Esophagus muscularis mucosa (tissue), 4 donors: ENCODE measurements around the gene HK3. TPM values are rescaled to one million over a fixed set of nuclear protein-coding genes. Genes with fewer than 3 reads are reported as not detected.

Experiments
- DNase-seq: peaks from one replicate; pipeline ENCODE4 v3.0.0-alpha.2; 2017; ENCODE audit errors: extremely low spot score
- H3K27ac ChIP-seq, 4 donors: fragments of 200-600 bp; sonication (generic); replicated peaks in 1 of 4; 1 replicate in 3 of 4; 2 replicates in 1 of 4; pipeline ENCODE4 v1.5.1; 2016 to 2019; ENCODE audit warnings: mild to moderate bottlenecking in 1 of 4
- H3K27me3 ChIP-seq, 4 donors: fragments of 200-600 bp; sonication (generic); one replicate each; pipeline versions ENCODE4 v1.5.1 to v1.6.0; 2016 to 2019
- H3K36me3 ChIP-seq, 4 donors: fragments of 200-600 bp; sonication (generic); one replicate each; pipeline ENCODE4 v1.5.1; 2016 to 2019
- H3K4me1 ChIP-seq, 4 donors: fragments of 200-600 bp; sonication (generic); one replicate each; pipeline ENCODE4 v1.5.1; 2016 to 2019
- H3K4me3 ChIP-seq, 4 donors: fragments of 200-600 bp; sonication (generic); 1 replicate in 2 of 4; 2 replicates in 2 of 4; pipeline ENCODE4 v1.5.1; 2016 to 2019; ENCODE audit warnings: mild to moderate bottlenecking in 4 of 4, moderate library complexity in 1 of 4
- H3K9me3 ChIP-seq, 4 donors: fragments of 200-600 bp; sonication (generic); 1 replicate in 3 of 4; 2 replicates in 1 of 4; pipeline ENCODE4 v1.5.1; 2016 to 2019
- EP300 ChIP-seq: sonication (generic); formaldehyde crosslinking; IDR thresholded peaks from one replicate; pipeline ENCODE4 v1.6.1; 2017; ENCODE audit warnings: antibody characterized with exemption
- POLR2A ChIP-seq: fragments of 450-650 bp; IDR thresholded peaks from one replicate; pipeline ENCODE4 v1.6.1; 2017; ENCODE audit warnings: antibody characterized with exemption, moderate library complexity, mild to moderate bottlenecking, low read depth
- POLR2AphosphoS5 ChIP-seq, 2 donors: sonication (generic); formaldehyde crosslinking; IDR thresholded peaks; one replicate each; pipeline ENCODE4 v1.6.1; 2017; ENCODE audit warnings: antibody characterized with exemption in 2 of 2
- whole genome bisulfite sequencing: methylation state at CpG from one replicate; pipeline ENCODE4 v1.1.5; 2018; 5-methylcytosine and 5-hydroxymethylcytosine counted together
- intact Hi-C: fragments of 100-400 bp; cut with DNase I; formaldehyde crosslinking; loops from one replicate; pipeline ENCODE4 v1.15.1; 2023
- total RNA-seq, 4 donors: library from RNA; depleted of rRNA; stranded (reverse); fragments of >200 nt; gene quantifications; one replicate each; pipeline versions ENCODE4 v1.1.0 to v1.2.1, GENCODE V29; 2016
- TF ChIP-seq, protein P1 (sequence below), 3 experiments: fragments of 200-600 bp in 2 of 3; fragments of 450-650 bp in 1 of 3; sonication (generic) in 2 of 3; IDR thresholded peaks; one replicate each; pipeline ENCODE4 v1.5.1; 2017 to 2019; ENCODE audit warnings: antibody characterized with exemption in 3 of 3, mild to moderate bottlenecking in 2 of 3, moderate library complexity in 1 of 3

HK3 gene
- total RNA-seq, 4 donors from 2014 or later, result 3.8 to 11.6 (median 6.9) TPM

DNA sequence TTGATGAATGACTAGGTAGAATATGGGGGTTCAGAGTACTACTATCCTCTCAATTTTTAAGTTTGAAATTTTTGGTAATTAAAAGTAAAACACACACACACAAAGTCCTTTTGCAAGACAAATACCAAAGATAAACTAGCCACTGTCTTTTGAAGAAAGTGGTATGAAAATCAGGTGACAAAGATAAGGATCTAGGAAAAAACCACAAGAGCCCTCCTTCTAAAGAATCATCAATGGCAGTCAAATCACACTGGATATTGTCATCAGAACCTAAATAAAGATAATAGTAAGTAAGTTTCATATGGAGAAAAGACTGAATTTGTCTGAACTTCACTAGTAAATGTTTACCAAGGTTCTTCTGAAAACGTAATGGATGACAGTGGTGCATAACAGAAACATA is 30.5 kb upstream of the HK3 start:
- no peak overlapping the region for H3K4me3 ChIP-seq
- 75% methylated on average over 1 of the region's 1 CpG for whole genome bisulfite sequencing
- H3K27ac ChIP-seq, result no peak overlapping the region
- no peaks in the 10 kb centered on the region for H3K9me3 ChIP-seq
- TF ChIP-seq, protein P1, sequence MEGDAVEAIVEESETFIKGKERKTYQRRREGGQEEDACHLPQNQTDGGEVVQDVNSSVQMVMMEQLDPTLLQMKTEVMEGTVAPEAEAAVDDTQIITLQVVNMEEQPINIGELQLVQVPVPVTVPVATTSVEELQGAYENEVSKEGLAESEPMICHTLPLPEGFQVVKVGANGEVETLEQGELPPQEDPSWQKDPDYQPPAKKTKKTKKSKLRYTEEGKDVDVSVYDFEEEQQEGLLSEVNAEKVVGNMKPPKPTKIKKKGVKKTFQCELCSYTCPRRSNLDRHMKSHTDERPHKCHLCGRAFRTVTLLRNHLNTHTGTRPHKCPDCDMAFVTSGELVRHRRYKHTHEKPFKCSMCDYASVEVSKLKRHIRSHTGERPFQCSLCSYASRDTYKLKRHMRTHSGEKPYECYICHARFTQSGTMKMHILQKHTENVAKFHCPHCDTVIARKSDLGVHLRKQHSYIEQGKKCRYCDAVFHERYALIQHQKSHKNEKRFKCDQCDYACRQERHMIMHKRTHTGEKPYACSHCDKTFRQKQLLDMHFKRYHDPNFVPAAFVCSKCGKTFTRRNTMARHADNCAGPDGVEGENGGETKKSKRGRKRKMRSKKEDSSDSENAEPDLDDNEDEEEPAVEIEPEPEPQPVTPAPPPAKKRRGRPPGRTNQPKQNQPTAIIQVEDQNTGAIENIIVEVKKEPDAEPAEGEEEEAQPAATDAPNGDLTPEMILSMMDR (IDR thresholded peaks at IDR 0.05), result no peak
- TF ChIP-seq POLR2AphosphoS5 (IDR thresholded peaks at IDR 0.05), result no peak
- TF ChIP-seq EP300, result no peak
- TF ChIP-seq POLR2A, result no peak
- H3K27me3 ChIP-seq, result no peaks in the 10 kb centered on the region
- no peak for DNase-seq
- intact Hi-C loops, result no loop called here
- H3K4me1 ChIP-seq, result no peaks in the 10 kb centered on the region
- peaks cover 6 to 45% (median 24%) of the 10 kb centered on the region in 4 donors for H3K36me3 ChIP-seq

DNA sequence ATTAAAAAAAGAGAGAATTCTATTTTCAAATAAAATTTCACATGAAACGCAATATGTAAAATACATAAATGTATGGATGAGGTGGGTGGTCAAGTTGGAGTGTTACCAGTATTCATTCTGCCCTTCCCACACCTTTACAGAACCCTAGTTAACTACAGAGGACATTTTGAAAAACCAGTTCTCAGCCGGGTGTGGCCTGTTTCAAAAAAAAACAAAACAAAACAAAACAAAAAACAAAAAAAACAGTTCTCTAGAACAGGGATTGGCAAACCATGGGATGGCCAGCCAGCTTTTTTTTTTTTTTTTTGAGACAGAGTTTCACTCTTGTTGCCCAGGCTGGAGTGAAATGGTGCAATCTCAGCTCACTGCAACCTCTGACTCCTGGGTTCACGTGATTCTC is 28.4 kb upstream of the HK3 start:
- Histone ChIP-seq H3K4me3 (no peak overlapping the region), H3K4me1 (no peaks in the 10 kb centered on the region), H3K36me3 (peaks cover 6 to 40% (median 18%) of the 10 kb centered on the region in 4 donors), H3K27me3 (no peaks in the 10 kb centered on the region), H3K27ac (no peak overlapping the region), H3K9me3 (no peaks in the 10 kb centered on the region)
- WGBS, result 93% methylated on average over 3 of the region's 3 CpGs
- no peak for DNase-seq
- no peak for TF ChIP-seq EP300
- no peak for TF ChIP-seq POLR2A
- TF ChIP-seq POLR2AphosphoS5 (IDR thresholded peaks at IDR 0.05), result no peak
- TF ChIP-seq, protein P1 (IDR thresholded peaks at IDR 0.05), result no peak
- intact Hi-C loops, result no loop called here

DNA sequence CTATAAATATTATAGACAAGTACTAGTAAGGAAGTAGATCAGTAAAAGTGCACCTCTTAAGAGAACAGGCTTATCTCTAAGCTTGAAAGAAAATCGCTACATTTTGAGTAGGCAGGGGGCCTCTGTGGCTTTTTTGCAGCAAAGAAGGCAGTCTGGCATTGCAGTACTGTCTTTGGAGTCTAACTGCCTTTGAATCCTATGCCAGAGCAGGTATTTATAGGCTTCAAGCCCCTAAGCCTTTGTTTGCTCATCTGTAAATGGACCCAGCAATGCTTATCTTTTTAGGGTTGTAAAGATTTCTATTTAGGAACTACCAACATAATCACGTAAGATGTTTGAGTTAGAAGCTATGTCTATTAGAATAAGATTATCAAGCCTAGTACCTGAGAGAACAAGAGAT is 23.7 kb upstream of the HK3 start:
- WGBS, result 98% methylated on average over 2 of the region's 2 CpGs
- Histone ChIP-seq H3K9me3 (no peaks in the 10 kb centered on the region), H3K4me3 (no peak overlapping the region), H3K27me3 (no peaks in the 10 kb centered on the region), H3K36me3 (peaks cover 0 to 15% (median 7%) of the 10 kb centered on the region in 4 donors), H3K27ac (no peak overlapping the region), H3K4me1 (no peaks in the 10 kb centered on the region)
- intact Hi-C loops, result no loop called here
- DNase-seq, result no peak
- TF ChIP-seq, protein P1 (IDR thresholded peaks at IDR 0.05), result no peak
- TF ChIP-seq POLR2AphosphoS5 (IDR thresholded peaks at IDR 0.05), result no peak
- no peak for TF ChIP-seq EP300
- no peak for TF ChIP-seq POLR2A

DNA sequence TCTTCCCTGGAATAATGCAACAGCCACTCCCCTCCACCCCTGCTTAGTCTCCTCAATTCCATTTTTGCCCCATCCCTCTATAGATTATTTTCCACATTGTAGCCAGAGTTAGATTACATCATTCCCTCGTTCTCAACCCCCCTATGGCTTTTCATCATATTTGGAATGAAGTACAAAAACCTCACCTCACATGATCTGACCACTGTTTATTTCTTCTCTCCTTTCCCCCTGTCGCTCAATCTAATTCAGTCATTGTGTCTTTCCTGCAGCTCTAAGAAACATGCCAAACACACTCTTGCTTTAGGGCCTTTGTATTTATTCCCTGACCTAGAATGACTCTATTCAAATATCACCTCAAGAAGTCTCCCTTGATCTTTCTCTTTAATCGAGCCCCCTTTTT is 22.6 kb upstream of the HK3 start:
- WGBS, result 73% methylated on average over 3 of the region's 3 CpGs
- no peak for DNase-seq

More for the DNA sequence above, 22.6 kb upstream of the HK3 start:
- Histone ChIP-seq H3K36me3 (peaks cover 0 to 17% (median 7%) of the 10 kb centered on the region in 4 donors), H3K27me3 (no peaks in the 10 kb centered on the region), H3K9me3 (no peaks in the 10 kb centered on the region), H3K4me1 (no peaks in the 10 kb centered on the region), H3K4me3 (no peak overlapping the region), H3K27ac (no peak overlapping the region)
- intact Hi-C loops, result no loop called here
- no peak for TF ChIP-seq EP300
- no peak for TF ChIP-seq POLR2A
- TF ChIP-seq, protein P1 (IDR thresholded peaks at IDR 0.05), result no peak
- no peak for TF ChIP-seq POLR2AphosphoS5 (IDR thresholded peaks at IDR 0.05)
